Inflammatory macrophage treated with lipopolysaccharide for 4 hours (primary cell): ENCODE data around the gene HPS6.
"Not testable (repeated sequence)": the region's sequence is repeated elsewhere in the genome, so short reads cannot be mapped to it uniquely, and the experiment has no call there.

Source experiments
- DNase-seq: peaks from one replicate; pipeline ENCODE4 v3.0.0-alpha.2; 2020

HPS6 gene

DNA sequence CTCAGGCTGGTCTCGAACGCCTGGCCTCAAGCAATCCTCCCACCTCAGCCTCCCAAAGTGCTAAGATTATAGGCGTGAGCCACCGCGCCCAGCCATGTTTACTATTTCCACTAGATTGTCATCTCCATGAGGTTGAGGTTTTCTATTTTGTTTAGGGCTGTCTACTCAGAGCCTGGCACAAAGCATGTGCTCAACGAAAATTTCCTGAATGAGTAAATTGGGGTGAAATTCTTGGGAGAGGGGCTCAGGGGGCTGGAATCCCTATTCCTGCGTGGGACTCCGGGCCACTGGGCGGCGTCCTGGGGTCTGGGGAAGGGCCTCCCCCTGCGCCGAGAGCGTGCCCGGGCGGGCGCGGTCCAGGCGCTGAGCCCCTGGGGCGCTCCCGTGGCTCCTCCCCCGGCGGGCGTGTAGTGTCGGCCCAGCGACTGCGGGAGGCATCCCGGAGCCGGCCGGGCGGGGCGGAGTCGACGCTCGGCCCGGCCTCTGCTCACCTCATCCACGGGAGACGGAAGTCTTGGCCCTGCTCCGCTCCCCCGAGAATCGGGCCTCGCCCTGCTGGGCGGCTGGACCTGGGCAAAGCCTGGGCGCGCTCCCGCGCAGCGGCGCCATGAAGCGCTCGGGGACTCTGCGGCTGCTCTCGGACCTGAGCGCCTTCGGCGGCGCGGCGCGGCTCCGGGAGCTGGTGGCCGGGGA lies at the start of gene HPS6:
Gene HPS6 (plus strand): TSS at position 482 of the 693 bp plus-strand sequence. CDS start 126 bp downstream, at position 608.
- peak; percentile 95 for DNase-seq

DNA sequence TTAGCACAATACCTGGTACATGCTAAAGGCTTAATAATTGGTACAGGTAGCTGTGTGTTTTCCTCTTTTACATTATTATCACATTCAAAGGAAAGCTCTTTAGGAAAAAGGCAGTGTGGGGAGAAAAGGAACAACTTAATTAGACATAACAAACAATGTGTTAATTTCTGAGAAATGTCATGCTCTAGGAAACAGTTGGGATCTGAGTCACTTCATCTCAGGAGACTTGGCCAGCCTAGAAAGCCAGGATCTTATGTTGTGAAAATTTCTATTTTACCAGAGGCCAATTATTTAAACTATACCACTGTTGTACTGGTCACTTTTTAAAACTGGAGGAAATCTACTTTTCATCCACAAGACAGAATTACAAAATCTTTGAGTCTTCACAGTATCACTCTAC lies 48.7 kb upstream of the HPS6 start:
- no peak for DNase-seq

DNA sequence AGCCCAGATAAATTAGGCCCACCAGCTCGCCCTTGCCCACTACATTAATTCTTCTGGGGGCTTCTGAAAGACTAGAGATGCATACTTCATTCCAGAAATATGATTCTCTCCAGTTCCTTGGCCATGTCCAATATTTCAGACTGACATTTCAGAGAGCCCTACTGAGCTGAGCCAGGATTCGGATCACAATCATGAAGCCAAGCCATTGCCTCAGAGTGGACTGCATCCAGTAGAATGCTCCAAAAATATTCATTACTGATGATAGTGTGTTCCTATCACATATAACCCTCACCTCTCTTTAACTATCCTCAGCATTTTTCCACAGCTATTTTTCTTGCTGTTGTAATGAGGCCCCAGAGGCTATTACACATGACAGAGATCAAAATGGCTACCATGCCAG lies 47.9 kb upstream of the HPS6 start:
- DNase-seq = no peak

DNA sequence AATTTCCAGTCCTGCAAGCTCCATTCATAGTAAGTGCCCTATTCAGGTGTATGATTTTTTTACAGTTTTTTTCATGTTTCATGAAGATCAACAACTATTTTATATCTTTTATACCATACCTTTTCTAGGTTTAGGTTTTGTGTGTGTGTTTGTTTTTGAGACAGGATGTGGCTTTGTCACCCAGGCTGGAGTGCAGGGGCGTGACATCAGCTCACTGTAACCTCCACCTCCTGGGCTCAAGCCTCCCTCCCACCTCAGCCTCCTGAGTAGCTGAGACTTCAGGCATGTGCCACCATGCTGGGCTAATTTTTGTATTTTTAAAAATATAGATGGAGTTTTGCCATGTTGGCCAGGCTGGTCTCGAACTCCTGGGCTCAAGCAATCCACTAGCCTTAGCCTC lies 44.2 kb upstream of the HPS6 start:
- DNase-seq = no peak

DNA sequence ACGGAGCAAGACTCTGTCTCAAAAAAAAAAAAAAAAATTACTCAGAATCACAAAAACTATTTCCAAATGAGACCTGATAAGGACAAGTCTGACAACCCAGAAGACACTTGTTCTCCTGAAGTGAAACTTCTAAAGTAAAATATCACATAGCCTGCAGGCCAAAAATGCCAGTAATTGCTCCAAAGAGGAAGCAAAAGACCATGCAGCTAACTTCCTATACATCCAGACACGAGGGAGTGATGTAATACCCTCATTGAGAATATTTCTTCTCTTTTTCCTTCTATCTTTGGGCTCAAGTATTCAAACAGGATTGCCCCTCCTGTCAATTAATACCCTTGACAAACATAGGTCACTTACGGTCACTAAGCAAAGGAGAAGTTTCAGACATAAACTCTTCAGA lies 40.4 kb upstream of the HPS6 start:
- DNase-seq = peak; percentile 90

DNA sequence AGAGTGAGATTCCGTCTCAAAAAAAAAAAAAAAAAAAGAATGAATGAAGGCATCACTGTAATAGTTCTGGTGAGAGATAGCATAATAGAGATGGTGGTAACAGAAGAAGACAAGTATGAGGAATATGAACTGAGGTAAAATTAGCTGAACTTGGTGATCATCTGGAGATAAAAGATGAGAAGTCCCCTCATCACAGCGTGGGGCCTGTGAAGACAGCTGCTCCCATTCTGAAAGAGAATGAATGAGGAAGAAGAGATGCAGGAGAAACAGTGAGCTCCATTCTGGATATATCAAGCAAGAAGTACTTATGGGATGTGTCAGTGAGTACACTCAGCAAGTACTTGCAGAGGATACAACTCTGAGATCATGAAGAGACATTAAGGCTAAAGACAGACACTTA lies 37.9 kb upstream of the HPS6 start:
- DNase-seq = no peak

DNA sequence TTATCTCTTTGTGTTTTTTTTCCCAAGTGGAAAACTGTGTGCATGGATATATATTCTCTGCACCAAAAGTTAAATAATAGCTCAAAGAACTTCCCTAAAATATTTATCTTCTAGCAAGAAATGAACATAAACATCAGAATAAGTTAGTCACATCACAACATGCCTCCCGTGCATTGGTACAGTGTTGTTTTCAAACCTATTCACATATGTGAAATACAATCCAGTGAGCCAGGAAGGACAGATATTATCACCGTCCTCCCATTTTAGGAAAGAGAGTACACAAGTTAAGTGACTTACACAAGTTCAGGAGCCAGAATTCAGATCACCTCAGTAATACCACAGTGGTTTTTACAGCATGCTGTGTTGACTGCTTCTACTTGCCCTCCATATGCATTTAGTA lies 31.4 kb upstream of the HPS6 start:
- DNase-seq = no peak

DNA sequence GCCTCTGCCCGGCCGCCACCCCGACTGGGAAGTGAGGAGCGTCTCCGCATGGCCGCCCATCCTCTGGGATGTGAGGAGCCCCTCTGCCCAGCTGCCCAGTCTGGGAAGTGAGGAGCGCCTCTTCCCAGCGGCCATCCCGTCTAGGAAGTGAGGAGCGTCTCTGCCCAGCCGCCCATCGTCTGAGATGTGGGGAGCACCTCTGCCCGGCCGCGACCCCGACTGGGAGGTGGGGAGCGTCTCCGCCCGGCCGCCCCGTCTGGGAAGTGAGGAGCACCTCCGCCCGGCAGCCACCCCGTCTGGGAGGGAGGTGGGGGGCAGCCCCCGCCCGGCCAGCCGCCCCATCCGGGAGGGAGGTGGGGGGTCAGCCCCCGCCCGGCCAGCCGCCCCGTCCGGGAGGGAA lies 29.3 kb upstream of the HPS6 start:
- DNase-seq = not testable (repeated sequence)

DNA sequence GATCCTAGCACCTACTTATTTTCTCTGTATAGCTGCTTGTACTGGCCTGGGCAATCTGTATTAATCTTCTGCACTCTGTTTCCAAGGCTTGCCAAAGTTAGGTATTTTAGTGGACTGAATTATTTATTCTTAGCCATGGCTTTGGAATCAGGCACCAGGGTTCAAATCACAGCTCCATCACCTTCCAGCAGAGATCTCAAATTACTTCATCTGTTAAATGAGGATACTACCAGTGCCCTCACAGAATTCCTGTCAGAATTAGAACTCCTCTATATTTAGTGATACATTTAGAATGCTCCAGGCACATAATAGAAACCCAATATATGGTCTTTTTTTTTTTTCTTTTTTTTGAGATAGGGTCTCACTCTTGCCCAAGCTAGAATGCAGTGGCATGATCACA lies 26.7 kb upstream of the HPS6 start:
- DNase-seq = no peak

DNA sequence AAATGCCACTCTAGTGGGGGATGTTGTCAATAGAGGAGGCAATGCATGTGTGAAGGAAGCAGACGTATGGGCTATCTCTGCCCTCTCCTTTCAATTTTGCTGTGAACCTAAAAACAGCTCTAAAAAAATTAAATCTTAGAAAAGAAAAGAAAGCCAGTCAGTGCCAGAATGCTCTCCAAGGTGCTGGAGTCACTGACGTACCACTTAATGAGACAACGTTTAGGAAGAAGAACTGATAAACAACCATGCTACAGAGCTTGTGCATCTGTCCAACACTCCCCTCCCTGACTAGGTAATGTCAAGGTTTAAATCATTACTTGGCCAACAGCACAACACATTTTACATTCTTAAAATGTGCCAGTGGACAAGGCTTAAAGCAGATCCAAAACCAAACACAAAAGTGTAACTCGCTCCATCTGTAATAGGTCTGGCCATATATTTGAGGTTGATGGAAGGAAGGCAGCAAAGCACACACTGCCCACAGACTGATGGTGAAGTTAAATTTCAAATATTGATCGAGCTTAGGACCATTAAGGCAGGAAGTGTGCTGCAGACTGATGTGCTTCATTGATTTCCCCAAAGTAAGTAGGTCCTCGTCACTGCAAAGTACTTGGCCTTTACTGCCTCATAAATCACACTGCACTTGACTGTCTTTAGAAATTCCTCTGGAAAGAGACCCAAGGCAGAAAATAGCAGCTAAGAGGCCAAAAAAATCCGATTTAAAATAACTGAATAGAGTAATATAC lies 24.7 kb upstream of the HPS6 start:
- no peak for DNase-seq

DNA sequence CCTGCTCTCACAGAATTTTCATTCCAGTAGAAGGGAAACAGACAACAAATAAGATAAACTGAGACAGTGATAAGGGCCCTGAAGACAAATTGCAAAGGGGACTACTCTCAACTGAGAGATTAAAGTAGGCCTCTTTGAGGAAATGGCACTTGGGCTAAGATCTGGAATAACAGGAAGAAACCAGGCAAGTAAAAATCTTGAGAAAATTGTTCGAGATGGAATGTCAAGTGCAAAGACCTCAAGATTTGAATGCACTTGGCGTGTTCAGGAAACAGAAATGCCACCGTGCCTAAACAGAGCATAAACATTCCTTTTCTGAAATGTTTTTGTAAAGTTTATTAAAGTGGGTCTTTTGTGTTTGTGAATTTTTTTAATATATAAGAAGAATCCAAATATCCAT lies 19.9 kb upstream of the HPS6 start:
- no peak for DNase-seq

DNA sequence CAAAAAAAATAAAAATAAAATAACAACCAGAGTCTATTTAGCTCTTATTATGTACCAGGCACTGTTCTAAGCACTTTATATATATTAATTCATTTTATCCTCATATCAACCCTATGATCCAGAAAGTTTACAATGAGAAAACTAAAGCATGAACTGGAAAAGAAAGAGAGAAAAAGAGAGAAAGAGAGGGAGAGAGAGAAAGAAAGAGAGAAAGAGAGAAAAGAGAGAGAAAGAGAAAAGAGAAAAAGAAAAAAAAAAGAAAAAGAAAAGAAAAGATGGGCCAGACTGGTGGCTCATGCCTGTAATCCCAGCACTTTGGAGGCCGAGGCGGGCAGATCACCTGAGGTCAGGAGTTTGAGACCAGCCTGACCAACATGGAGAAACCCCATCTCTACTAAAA lies 19.1 kb upstream of the HPS6 start:
- no peak for DNase-seq

DNA sequence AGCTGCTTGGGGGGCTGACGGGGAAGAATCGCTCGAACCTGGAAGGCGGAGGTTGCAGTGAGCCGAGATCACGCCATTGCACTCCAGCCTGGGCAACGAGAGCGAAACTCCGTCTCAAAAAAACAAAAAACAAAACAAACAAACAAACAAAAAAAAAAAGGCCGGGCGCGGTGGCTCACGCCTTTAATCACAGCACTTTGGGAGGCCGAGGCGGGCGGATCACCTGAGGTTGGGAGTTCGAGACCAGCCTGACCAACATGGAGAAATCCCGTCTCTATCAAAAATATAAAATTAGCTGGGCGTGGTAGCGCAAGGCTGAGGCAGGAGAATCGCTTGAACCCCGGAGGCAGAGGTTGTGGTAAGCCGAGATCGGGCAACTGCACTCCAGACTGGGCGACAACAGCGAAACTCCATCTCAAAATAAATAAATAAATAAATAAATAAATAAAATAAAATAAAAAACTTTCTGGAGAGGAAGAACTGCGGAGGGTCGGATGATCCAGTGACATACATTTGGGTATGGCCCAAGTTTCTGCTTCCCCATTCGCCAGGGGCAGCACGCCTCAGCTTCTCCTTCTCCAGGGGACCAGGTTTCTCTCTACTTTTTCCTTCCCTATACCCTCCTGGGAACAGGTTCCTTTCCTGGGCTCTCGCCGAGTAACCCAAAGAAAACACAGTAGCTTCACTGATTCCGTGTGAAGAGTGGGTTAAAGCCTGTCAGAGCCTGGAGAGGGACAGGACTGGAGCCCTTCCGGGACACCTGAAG lies 10.1 kb upstream of the HPS6 start:
- DNase-seq = peak; percentile 68

DNA sequence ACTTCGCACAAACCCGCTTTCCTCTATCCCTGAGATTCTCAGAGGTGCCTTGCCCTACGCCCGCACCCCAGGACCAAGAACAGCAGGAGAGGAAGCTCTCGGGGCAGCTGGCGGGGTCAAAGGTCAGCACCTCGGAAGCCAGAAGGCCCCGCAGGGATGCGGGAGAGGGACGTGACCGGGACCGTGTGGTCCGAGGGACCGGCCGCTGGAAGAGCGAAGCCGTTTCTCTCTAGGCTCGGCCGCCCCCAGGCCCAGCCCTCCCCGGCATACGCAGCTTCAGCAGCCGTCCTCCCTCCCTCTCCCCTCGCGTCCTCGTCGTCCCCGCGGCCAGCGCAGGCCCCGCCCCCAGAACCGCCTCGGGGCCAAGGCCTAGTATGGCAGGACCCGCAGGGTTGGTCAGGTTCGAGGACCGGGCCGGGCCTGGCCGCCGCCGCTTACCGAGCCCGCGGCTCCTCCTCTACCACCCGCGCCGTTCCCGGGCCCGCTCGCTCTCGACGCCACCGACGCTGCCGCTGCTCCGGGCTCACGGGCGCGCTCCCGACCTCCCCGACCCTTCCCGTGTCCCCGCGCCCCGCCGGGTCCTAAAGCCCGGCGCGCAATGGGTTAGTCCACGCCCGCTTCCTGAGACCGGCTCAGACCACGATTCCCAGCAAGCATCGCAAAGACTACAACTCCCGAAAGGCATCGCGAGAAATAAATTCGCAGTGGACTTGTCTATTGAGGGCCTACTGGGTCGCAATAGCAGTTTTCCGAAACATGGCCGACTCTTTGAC lies 9.3 kb upstream of the HPS6 start, which contains the start of gene ARMH3:
Gene ARMH3 (minus strand): TSS at position 527 of the 773 bp plus-strand sequence. CDS start 16,059 bp downstream, outside the sequence.
- peak; percentile 98 for DNase-seq

DNA sequence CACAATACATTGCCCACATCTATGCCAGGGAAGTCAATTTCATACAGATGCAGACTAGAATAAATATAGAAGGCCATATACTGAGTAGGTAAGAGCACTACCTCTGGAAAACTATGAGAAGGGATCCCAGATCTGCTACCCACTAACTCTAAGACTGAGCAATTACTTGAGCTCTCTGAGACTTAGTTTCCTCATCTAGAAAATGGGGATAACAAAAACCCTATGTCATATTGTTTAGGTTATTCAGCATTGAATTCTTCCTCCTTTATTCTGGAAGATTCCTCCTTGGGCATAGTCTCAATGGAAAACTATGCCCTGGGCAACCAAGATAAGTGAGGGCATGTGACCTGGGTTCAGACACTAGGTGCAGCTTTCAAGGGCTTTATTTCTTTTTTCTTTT lies 5.2 kb upstream of the HPS6 start:
- DNase-seq = no peak

DNA sequence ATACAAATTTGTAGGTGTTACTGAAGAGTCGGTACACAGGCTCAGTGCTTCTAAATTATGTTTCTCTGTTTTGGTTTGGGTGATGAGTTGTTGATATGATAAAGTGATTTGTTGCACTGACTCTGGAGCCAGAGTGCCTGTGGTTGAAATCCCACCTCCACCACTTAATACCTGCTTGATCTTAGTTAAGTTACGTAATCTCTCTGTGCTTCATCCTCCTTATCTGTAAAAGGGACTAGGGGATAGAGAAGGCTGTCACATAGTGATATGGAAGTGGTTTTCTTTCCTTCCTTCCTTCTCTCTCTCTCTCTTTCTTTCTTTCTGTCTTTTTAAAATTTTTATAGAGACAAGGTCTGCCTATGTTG lies 664 bp upstream of the HPS6 start:
- DNase-seq = no peak

DNA sequence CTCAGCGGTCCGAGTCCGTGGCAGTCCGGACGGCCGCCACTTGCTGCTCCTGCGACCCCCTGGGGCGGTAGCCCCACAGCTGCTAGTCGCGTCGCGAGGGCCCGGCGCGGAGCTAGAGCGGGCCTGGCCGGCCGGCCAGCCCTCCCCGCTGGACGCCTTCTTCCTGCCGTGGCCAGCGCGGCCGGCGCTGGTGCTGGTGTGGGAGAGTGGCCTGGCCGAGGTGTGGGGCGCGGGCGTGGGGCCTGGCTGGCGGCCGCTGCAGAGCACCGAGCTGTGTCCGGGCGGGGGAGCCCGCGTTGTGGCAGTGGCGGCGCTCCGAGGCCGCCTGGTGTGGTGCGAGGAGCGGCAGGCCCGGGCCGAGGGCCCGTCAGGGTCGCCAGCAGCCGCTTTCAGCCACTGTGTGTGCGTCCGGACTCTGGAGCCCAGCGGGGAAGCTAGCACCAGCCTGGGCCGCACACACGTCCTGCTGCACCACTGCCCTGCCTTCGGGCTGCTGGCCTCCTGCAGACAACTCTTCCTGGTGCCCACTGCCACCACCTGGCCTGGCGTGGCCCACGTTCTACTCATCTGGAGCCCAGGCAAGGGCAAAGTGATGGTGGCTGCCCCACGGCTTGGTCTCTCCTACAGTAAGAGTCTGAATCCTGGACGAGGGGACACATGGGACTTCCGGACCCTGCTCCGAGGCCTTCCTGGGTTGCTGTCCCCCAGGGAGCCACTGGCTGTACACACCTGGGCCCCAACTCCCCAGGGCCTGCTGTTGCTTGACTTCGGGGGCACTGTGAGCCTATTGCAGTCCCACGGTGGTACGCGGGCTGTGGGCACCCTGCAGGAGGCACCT lies 631 bp downstream of the HPS6 start:
- peak; percentile 16 for DNase-seq

DNA sequence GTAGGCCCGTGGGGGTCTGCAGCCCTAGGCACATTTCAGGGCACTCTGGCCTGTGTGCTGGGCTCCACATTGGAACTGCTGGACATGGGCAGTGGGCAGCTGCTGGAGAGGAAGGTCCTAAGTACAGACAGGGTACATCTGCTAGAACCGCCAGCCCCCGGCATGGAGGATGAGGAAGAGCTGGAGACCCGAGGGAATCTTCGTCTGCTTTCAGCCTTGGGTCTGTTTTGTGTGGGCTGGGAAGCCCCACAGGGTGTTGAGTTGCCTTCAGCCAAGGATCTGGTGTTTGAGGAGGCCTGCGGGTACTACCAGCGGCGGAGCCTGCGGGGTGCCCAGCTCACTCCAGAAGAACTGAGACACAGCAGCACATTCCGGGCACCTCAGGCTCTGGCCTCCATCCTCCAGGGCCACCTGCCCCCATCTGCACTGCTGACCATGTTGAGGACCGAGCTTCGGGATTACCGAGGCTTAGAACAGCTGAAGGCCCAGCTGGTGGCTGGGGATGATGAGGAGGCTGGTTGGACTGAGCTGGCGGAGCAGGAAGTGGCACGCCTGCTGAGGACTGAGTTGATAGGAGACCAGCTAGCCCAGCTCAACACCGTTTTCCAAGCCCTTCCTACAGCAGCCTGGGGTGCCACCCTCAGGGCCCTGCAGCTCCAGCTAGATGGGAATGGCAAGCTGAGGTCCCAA lies 1.4 kb downstream of the HPS6 start:
- DNase-seq = no peak

DNA sequence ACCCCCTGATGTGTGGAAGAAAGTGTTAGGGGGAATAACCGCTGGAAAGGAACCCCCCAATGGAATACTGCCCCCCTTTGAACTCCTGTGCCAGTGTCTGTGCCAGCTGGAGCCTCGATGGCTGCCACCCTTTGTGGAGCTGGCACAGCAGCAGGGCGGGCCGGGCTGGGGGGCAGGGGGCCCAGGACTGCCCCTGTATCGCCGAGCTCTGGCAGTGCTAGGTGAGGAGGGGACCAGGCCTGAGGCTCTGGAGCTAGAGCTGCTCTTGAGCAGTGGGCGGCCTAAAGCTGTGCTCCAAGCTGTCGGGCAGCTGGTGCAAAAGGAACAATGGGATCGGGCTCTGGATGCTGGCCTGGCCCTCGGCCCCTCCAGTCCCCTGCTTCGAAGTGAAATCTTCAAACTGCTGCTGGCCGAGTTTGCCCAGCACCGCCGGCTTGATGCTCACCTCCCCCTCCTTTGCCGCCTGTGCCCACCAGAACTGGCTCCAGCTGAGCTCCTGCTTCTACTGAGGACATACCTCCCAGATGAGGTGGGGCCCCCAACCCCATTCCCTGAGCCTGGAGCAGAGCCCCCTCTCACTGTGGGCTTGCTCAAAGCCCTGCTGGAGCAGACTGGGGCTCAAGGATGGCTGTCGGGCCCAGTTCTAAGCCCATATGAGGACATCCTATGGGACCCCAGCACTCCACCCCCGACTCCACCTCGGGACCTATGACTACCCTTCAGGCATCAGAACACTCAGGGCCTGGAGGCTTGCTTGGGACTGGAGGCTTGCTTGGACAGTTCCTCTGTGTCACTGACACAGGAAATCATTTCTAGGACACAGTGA lies 2.2 kb downstream of the HPS6 start:
- DNase-seq = no peak

DNA sequence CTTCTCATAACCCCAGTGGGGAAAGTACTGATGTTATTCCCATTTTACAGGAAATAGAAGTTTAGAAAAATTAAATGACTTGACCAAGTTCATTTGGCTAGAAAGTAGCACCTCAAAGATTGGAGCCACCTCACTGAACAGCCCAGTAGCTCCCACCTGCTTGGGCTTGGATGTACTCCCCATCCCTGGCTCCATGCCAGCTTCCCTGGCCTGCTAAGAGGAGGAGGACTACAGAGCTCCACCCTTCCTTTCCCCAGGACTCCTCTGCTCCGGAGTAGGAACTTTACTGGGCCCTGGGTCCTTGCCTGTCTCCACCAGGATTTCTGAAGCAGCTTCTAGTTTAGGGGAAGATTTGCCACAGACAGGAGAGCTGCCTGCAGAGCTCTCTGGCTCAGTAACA lies 3.1 kb downstream of the HPS6 start:
- no peak for DNase-seq

DNA sequence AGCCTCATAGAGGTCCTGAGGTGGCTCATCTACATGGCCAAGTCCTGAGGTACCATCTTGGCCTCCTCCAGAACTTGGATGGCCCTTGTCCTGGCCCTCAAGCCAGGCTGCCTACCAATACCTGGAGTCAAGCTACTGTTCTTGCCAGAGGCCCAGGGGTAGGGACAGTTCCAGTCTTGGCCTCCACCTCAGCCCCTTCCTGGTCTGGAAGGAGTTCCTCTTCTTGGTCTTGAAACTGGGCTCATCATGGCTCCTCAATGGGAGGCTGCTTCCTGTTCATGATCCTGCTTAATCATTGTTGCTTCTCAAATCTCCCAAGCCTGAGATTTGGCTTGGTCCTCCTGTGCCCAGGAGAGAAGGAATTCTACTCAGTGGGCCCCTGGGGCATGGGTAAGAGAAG lies 3.9 kb downstream of the HPS6 start:
- peak; percentile 66 for DNase-seq
